Epidermal melanocyte (primary cell): Measurements from ENCODE around the gene GABPB2.

Experiments
- DNase-seq: peaks from one replicate; pipeline ENCODE4 v3.0.0; 2011; ENCODE audit warnings: low spot score; ENCODE audit not compliant: insufficient read length

GABPB2 gene

DNA sequence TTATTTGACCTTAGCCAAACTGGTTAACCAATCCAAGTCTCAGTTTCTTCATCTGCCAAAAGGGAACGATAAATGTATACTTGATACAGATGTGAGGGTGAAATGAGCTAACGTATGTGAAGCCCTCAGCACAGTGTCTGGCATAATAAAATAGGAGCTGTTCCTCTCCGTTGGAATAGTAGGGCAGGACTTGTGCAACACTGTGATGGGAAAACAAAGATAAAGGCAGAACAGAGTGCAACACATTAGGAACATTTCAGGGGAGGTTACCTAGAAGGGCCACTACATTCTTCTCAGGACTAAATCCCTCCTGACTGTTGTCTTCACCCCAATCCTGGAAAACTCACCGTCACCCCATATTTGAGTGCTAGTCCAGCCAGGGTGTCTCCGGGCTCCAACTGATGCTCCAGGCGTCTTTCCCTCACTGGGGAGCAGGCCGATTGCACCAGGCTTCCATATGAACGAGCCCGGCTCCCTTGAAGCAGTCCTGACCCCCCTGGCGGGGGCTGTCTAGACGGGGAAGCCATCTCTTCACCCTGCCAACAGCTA lies 94.2 kb downstream of the GABPB2 start:
- no peak for DNase-seq

DNA sequence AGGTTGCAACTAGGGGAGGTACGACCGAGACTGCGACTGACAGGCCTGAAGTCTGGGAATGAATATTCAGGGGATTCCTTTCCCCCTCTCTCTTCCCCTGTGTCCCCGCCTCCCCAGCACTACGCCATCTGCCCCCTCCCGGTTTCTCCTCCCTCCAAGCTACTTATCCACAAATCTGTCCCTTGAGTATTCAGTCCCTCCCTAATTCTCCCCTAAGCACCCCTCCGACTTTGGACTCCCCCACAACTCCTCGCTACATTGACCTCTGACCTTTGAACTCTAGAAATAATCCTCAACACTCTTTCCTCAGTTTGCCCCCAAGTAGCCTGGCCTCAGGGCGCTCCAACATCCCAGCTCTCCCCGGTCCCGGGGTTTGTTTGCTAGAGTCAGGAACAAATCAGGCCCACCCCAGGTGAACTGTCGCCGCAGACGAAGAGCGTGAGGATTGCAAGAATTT lies 94.7 kb downstream of the GABPB2 start:
- peak; percentile 61 for DNase-seq

DNA sequence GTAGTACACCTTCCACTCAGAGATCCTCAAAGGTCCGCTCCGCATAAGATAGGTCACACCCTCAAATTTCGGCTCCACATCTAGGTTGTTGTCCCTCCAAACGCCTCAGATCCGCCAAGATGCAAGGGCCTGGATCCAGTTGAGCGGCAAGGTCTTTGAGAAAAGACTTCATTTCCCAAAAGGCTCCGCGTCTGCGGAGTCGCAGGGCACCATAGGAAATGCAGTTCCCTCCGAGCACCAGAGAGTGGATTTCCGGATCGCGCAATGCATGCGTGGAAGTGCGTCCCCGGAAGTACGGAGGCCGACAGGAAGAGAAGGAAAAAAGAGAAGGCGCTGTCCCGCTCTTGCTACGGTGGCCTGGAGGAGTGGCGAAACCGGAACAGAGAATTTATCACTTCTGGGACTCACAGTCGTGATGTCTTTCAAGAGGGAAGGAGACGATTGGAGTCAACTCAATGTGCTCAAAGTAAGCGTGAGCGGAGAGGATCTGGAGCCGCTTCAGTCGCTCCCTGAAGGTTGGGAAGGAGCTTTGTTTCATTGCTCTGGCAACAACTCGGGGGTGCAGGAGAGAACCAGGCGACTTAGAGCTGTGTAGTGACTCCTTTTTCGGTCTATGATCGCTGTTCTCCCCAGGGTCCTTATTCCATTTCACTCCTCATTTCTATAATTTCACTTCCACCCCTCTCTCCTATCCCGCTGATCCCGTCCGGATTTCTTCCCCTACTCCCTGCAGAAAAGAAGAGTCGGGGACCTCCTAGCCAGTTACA lies 95.4 kb downstream of the GABPB2 start, which contains the start of the genes LYSMD1 and SCNM1:
Gene LYSMD1, minus strand, starts transcription at position 165 of the 767 bp plus-strand sequence. CDS start 644 bp downstream, outside the sequence.
Gene SCNM1, plus strand, starts transcription at position 407 of the 767 bp plus-strand sequence. Its CDS starts 9 bp downstream, at position 416.
- peak; percentile 97 for DNase-seq

DNA sequence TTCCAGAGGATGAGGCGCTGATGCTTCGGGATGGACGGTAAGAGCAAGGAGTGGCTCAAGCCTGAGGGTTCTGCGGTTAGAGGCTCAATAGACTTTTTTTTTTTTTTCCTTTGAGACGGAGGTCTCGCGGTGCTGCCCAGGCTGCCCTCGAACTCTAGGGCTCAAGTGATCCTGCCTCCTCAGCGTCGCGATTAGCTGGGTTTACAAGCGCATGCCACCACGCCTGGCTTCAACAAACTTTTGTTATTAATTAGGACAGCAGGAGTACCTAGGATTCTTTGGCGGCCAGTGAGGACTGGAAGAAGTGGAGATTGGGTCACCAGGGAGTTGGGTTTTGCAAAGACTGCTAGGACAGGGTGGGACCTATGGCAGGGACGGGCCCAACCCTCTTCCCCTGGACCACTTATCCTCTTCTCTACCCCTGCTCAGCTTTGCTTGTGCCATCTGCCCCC lies 96.0 kb downstream of the GABPB2 start:
- no peak for DNase-seq

DNA sequence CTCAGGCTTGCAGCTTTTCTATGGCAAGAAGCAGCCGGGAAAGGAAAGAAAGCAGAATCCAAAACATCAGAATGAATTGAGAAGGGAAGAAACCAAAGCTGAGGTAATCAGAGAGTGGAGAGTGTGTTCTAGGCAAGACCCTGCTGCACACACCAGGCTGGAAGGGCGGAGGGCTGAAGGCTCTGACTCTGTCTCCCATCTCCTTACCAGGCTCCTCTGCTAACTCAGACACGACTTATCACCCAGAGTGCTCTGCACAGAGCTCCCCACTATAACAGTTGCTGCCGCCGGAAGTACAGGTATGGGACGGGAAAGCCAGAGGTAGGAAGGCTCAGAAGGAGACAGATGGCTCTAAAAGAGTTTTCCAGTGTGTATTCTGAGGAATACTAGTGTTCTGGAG lies 96.6 kb downstream of the GABPB2 start:
- DNase-seq = no peak

DNA sequence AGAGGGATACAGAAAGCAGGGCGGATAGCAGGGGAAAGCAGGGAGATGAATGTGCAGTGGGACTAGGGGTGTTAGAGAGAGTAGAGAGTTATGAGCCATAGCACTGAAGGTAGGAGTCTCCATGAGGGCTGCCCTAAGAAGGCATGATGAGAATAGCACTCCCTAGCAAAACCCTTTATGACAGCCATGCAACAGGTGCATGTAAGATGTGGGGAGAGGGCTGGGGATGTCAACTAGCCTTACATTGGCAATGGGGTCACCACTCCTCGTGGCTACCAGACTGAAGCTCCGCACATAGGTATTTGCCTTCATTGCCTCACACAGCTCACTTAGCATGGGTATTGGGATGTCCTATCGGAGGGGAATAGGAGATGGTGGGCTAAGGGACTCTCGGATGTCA lies 100.6 kb downstream of the GABPB2 start:
- DNase-seq = no peak
